IPS DF 4.7 (cell line): Measurements from ENCODE around the gene SEPTIN1.
"Not testable (repeated sequence)": the region's sequence is repeated elsewhere in the genome, so short reads cannot be mapped to it uniquely, and the experiment has no call there.

Experiments
- DNase-seq: peaks from one replicate; pipeline ENCODE4 v3.0.0-alpha.2; 2013; ENCODE audit warnings: low spot score; ENCODE audit errors: extremely low read depth

Gene SEPTIN1

DNA sequence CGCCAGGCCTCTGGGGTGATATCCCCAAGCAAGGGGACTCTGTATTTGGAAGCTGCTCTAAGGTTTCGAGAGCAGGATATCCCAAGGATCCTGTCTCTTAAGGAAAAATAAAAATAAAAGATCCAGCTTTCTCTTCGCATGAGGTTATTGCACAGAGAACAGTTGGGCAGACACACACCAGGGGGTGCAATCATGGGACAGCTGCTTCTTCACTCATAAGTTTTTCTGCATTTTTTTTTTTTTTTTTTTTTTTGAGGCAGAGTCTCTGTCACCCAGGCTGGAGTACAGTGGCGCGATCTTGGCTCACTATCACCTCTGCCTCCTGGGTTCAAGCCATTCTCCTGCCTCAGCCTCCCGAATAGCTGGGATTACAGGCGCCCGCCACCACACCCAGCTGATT, 40.4 kb downstream of the SEPTIN1 start:
- not testable (repeated sequence) for DNase-seq

DNA sequence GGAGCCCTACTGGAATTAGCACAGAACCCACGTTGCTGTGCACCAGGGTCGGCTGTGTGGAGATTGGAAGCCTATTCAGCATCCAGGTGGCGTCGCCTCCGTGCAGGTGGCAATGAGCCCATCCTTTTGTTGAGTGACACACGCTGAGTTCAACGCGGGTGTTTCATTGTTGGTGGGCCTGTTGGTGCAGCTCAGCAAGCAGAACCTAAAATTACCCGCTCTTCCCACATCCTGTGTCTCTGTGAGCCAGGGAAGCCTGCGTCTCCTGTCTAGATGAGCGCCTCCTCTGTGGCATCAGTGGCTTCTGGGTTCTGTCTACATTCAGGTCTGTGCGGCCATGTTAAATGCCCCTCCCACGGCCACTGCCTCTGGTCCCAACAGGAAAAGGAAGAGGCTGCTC, 41.7 kb downstream of the SEPTIN1 start:
- DNase-seq, result no peak

DNA sequence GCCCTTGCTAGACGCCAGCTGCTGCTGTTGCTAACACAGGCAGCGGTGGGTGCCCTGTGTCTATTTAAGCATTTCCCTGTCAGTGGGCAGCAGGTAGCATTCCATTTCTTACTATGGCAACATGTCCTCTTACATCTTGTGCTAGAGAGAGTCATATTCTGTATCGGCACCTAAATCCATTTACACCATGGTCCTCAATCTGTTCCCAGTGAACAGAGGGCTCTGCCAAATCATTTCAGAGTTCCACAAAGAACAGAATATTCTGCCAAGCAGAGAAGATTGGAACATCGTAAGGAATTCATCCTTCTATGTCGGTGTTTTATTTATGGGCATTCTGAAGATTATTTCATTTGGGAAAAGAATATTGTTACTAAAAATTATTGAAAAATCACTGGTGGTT, 43.6 kb downstream of the SEPTIN1 start:
- DNase-seq, result not testable (repeated sequence)

DNA sequence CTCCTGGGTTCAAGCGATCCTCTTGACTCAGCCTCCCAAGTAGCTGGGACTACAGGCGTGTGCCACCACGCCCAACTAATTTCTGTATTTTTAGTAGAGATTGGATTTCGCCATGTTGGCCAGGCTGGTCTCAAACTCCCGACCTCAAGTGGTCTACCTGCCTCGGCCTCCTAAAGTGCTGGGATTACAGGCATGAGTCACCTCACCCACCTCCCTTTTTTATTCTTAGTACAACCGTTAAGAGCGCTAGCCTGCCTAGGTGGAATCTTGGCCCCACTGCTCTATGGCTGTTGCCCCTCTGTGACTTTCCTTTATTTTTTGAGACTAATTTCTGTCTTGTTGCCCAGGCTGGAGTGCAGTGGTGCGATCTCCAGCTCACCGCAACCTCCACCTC, 44.4 kb downstream of the SEPTIN1 start:
- DNase-seq, result not testable (repeated sequence)

DNA sequence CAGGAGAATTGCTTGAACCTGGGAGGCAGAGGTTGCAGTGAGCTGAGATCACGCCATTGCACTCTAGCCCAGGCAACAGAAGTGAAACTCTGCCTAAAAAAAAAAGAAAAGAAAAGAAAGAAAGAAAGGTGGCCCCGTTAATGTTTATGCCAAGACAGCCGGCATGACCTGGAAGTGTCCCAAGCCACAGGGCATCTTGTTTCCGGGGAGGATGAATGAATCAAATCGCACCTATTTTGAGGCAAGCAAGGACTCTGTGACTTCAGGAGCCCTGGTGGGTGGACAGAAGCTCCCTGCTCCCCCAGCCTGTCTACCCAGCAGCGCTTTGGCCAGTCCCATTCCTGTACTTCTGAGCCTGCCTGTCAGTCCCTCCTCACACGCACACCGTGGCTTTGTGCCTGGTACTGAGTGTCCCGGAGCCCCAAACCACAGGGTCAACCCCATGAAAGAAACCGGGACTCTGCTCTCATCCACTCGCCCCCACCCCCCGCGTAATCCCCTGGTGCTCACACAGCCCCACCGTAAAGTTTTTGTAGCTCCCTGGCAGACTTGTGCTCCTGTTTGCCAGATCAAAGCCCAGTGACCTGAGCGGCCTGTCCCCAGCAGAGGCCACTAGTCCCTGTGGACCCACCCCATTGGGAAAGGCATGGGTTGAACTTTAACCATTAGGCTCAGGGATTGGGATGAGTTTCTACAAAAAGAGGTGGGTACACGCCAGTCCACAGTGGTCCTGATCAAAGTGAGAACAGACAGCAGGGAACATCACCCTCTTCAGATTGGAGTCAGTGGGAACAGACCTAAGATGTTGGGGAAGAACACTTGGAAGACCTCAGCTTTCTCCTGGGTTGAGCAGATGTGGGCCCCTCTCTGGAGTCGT, 46.5 kb downstream of the SEPTIN1 start:
- no peak for DNase-seq

DNA sequence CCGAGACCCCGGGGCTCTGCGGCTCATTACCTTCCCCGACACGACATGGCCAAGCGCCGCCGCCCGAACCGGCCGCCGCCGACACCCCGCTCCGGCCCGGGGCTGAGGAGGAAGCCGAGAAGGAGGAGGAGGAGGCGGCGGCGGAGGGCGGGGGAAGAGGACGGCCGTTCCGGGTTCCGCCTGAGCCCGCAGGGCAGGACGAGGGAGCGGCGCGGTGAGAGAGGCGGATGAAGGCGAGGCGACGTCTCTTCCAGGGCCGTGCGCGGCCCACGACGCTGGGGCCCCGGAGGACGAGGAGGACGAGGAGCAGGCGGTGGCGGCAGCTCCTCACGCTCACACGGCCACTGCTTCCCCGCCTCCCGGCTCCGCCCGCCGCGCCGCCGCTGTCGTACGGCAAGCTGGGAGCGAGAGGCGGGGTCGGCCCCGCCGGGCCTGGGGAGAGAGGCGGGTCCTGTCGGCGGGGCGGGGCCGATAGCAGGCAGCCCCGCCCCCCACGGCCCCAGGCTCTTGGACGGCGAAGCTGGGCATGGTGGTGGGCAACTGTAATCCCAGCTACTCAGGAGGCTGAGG, 47.2 kb downstream of the SEPTIN1 start:
- DNase-seq, result not testable (repeated sequence)

DNA sequence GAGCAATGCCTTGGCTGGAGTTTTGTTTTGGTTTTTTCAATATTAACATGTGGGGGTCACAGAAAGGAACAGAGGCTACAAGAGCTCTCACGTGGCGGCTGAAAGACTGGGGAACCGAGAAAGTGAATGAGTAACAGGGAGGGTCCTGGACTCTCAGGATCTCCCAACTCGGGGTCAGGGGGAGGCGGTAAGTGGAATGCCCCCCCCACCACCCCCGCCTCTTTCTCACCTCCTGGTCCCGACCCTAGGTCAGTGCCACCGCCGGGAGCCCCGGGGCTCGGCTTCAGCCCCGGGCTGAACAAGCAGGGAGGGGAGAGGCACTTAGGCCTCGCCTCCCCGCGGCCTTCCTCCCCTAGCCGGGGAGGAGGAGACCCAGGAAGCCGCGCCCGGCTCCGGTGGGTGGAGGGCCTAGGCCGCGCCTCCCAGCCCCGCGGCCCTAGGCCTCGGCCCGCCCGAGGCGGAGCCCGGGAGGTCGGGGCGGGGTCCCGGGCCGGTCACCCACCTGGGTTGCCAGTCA, 47.8 kb downstream of the SEPTIN1 start:
- DNase-seq, result not testable (repeated sequence)
